BJ (cell line): Measurements from ENCODE around the gene MORN3. TPM values are rescaled to one million over a fixed set of nuclear protein-coding genes. Genes with fewer than 3 reads are reported as not detected.
"Not testable (repeated sequence)": the region's sequence is repeated elsewhere in the genome, so short reads cannot be mapped to it uniquely, and the experiment has no call there.

ENCODE experiments used
- CTCF ChIA-PET: fragments of 350-600 bp; formaldehyde crosslinking; extraction: SDS; loops from one replicate; lab custom pipeline; 2021; ENCODE audit warnings: antibody characterized with exemption, inconsistent platforms; lab: Yijun Ruan, JAX
- POLR2A ChIA-PET: fragments of 300-600 bp; sonication (Branson Sonifier 250); formaldehyde crosslinking; extraction: SDS; loops from one replicate; lab custom pipeline; 2021; ENCODE audit warnings: antibody characterized with exemption; lab: Charles Lee
- DNase-seq: peaks from one replicate; pipeline ENCODE4 v3.0.0-alpha.2; 2011; ENCODE audit warnings: low read depth
- H3K27me3 ChIP-seq: 2 replicates; pipeline ENCODE4 v1.6.0; 2011; ENCODE audit warnings: low read length; ENCODE audit not compliant: control insufficient read depth, insufficient read depth
- H3K36me3 ChIP-seq: 2 replicates; pipeline ENCODE4 v1.5.1; 2011; ENCODE audit warnings: low read length; ENCODE audit not compliant: control insufficient read depth, insufficient read depth
- H3K4me3 ChIP-seq: 2 replicates; pipeline ENCODE4 v1.5.1; 2011; ENCODE audit warnings: low read depth, mild to moderate bottlenecking, control low read depth, low read length
- polyA plus RNA-seq: library from polyadenylated mRNA; depleted of rRNA; stranded (reverse); fragments of >200 nt; gene quantifications from 2 replicates; pipeline ENCODE4 v1.2.3, GENCODE V29; 2011
- TF ChIP-seq, protein P1 (sequence below): IDR thresholded peaks from 2 replicates; pipeline ENCODE4 v1.5.1; 2011; ENCODE audit warnings: low read depth, mild to moderate bottlenecking, control low read depth, inconsistent platforms, low read length, moderate library complexity; ENCODE audit not compliant: insufficient read depth

The MORN3 gene
- polyA plus RNA-seq, 1 experiment: 0.28 TPM

GRCh38 chr12:121637231-121637914 is 32.1 kb downstream of the MORN3 start:
- no peak for DNase-seq
- TF ChIP-seq, protein P1, sequence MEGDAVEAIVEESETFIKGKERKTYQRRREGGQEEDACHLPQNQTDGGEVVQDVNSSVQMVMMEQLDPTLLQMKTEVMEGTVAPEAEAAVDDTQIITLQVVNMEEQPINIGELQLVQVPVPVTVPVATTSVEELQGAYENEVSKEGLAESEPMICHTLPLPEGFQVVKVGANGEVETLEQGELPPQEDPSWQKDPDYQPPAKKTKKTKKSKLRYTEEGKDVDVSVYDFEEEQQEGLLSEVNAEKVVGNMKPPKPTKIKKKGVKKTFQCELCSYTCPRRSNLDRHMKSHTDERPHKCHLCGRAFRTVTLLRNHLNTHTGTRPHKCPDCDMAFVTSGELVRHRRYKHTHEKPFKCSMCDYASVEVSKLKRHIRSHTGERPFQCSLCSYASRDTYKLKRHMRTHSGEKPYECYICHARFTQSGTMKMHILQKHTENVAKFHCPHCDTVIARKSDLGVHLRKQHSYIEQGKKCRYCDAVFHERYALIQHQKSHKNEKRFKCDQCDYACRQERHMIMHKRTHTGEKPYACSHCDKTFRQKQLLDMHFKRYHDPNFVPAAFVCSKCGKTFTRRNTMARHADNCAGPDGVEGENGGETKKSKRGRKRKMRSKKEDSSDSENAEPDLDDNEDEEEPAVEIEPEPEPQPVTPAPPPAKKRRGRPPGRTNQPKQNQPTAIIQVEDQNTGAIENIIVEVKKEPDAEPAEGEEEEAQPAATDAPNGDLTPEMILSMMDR: no peak
- POLR2A ChIA-PET: no interaction called here
- H3K27me3 ChIP-seq: no peaks in the 10 kb centered on the region
- no peak overlapping the region for H3K4me3 ChIP-seq
- CTCF ChIA-PET: interaction anchor here (1.0 to 2.2 kb wide), 4 partner anchors 10 to 49 kb away, joined by 3 to 7 read pairs (median 5); no protein-coding TSS in a partner anchor
- peaks cover 2% of the 10 kb centered on the region; the same call in 1 of the 2 replicates for H3K36me3 ChIP-seq

- no peak for DNase-seq
- Histone ChIP-seq H3K27me3 (no peaks in the 10 kb centered on the region), H3K4me3 (no peak overlapping the region), H3K36me3 (no peaks in the 10 kb centered on the region)
- ChIA-PET POLR2A (no interaction called here), CTCF (interaction anchor here (0.8 to 1.5 kb wide), 3 partner anchors 8 to 82 kb away, joined by 3 to 5 read pairs (median 4); no protein-coding TSS in a partner anchor)
- TF ChIP-seq, protein P1: no peak
These were observed 34.6 kb downstream of the MORN3 start for GRCh38 chr12:121634836-121635235.

DNA sequence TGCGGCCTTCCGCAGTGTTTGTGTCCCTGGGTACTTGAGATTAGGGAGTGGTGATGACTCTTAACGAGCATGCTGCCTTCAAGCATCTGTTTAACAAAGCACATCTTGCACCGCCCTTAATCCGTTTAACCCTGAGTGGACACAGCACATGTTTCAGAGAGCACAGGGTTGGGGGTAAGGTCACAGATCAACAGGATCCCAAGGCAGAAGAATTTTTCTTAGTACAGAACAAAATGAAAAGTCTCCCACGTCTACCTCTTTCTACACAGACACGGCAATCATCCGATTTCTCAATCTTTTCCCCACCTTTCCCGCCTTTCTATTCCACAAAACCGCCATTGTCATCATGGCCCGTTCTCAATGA is 35.6 kb downstream of the MORN3 start:
- DNase-seq, H3K4me3 ChIP-seq, H3K36me3 ChIP-seq, H3K27me3 ChIP-seq, POLR2A ChIA-PET: not testable (repeated sequence)
- CTCF ChIA-PET: interaction anchor here (0.8 kb wide), 1 partner anchor 81 kb away, joined by 3 read pairs; no protein-coding TSS in a partner anchor

- ChIA-PET POLR2A (no interaction called here), CTCF (interaction anchor here (0.9 to 2.2 kb wide), 3 partner anchors 50 to 79 kb away, joined by 3 to 9 read pairs (median 3); no protein-coding TSS in a partner anchor)
These were observed 37.1 kb downstream of the MORN3 start for GRCh38 chr12:121632069-121632970.

DNA sequence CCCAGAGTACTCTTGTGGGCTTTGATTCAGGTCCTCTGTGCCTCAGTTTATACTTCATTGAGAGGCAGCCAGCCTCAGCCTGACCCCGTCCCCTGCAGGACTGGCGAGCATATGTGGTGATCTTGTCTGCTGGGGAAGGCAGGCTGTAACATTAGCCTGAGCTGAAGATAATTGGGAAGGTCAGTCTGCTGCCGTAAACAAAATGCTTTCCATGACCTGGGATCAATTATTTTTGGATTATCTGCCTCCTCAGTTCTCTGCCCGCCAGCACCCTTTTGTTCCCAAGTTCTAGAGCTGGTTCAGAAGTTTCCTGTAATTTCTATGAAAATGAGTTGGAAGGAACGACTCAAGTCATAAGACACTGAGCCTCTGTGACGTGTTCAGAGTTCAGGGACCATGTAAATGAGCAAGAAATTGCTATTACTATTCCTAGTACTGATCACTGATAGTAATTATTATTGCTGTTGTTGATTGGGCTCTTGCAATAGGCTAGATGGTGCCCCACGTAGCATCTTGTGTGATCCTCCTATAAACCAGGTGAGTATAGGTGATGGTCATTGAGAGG is 38.6 kb downstream of the MORN3 start:
- Histone ChIP-seq H3K27me3 (no peaks in the 10 kb centered on the region), H3K36me3 (no peaks in the 10 kb centered on the region), H3K4me3 (no peak overlapping the region)
- ChIA-PET CTCF (interaction anchor here (1.2 to 2.2 kb wide), 2 partner anchors 78 to 163 kb away, joined by 3 to 9 read pairs; no protein-coding TSS in a partner anchor), POLR2A (no interaction called here)
- DNase-seq: no peak
- TF ChIP-seq, protein P1: no peak

More at GRCh38 chr12:121632069-121632970, 37.1 kb downstream of the MORN3 start:
- no peak for DNase-seq
- Histone ChIP-seq H3K27me3 (no peaks in the 10 kb centered on the region), H3K4me3 (no peak overlapping the region), H3K36me3 (no peaks in the 10 kb centered on the region)
- TF ChIP-seq, protein P1: no peak
